LNCAP (cell line): ENCODE results near the gene TWNK.
A peak's percentile ranks its signal among the peaks of the same experiment; 100 is the strongest.

Source experiments
- TF ChIP-seq, protein P1 (sequence below): fragments of 450-650 bp; IDR thresholded peaks from 2 replicates; pipeline ENCODE4 v1.5.1; 2017; ENCODE audit warnings: mild to moderate bottlenecking

Gene TWNK

DNA sequence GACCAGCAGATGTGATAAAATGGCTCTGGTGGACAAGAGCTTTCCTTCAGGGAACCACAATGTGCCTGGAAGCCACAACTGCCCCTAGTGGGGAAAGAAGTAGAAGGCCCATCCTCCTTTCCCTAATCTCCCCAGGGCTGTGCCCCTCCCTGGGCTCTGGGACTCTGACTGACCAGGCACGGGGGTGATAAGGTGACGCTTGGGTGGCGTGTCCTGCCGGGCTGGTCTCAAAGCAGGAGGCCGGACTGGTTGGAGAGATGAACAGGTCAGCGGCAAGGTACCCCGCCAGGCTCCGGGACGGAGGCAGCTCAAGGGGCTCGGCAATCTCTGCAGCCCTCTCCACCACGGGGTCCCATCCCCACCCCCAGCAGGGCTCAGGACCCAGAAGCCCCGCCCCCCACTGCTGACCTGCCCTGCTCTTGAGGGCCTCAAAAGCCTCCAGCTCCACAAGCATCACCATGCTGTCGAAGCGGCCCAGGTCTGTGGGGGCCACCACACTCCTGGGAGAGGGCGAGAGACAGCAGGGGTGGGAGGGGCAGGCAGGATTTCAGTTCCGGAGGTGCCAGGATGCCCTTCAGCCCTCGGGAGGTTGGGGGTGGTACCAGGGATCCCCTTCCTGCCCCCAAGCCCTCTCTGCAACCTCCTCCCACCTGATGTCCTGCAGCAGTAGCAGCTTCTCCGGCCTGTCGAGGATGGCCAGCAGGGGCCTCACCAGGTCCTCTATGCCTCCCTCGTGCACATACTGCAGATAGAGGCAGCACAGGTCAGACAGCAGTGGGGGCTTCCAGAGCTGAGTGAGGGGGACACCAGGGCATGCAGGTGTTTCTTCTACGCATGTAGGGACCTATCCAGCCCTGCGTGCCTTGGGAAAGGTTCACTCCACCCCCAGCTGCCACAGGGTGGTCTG lies 24.4 kb downstream of the TWNK start:
- TF ChIP-seq, protein P1, sequence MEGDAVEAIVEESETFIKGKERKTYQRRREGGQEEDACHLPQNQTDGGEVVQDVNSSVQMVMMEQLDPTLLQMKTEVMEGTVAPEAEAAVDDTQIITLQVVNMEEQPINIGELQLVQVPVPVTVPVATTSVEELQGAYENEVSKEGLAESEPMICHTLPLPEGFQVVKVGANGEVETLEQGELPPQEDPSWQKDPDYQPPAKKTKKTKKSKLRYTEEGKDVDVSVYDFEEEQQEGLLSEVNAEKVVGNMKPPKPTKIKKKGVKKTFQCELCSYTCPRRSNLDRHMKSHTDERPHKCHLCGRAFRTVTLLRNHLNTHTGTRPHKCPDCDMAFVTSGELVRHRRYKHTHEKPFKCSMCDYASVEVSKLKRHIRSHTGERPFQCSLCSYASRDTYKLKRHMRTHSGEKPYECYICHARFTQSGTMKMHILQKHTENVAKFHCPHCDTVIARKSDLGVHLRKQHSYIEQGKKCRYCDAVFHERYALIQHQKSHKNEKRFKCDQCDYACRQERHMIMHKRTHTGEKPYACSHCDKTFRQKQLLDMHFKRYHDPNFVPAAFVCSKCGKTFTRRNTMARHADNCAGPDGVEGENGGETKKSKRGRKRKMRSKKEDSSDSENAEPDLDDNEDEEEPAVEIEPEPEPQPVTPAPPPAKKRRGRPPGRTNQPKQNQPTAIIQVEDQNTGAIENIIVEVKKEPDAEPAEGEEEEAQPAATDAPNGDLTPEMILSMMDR: no peak

DNA sequence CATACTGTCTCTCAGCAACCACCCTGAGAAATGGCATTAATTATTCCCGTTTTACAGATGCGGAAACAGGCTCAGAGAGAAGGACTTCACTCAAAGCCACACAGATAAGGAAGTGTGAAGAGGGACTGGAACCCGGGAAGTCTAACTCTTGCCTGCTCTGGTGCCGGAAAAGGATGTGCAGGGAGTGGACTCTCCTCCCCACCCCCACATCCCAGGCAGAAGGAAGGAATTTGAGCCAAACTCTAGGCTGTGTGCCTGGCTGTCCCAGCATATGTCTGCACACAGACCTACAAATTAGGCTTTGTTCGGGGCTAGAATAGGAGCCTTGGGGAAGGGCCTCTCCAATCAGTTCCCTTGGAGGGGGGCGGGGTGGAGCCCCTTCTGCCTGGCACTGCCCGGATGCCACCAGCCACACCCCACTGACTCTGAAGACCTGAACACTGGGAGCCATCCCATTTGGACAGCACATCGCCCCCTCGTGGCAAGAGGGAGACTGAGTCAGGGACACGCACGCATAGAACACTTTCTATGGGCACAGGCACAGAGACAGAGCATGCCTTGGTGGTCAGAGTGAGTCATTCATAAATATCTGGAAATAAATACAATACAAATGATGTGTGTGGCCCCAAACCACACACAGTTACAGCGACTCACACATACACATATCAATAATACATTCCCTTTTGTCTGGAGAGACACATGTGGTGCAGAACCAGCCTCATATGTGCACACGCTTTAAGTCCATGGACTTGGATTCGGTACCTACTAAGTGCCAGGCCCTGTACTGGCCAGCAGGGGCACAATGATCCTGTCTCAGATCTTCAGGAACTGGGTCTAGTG lies 25.4 kb downstream of the TWNK start:
- TF ChIP-seq, protein P1: peak; percentile 65

DNA sequence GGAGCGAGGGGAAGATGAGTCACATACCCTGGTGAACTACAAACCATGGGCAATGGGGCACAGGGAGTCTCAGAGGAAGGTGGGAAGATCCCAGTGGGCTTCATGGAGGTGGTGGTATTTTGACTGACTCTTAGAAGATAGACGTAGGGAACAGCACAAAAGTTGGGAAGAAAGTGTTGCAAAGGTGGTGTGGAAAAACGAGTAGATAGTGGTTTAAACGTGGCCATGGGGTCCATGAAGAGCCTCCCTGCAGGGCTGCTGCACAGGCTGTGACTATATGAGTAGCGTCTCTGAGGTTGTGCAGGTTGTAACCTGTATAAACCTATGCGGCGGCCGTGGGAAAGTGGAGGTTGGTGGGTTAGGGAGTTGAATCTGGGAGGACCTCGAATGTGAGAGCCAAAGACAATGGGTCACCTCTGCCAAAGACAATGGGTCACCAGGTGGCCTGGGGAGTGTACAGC lies 26.1 kb downstream of the TWNK start:
- TF ChIP-seq, protein P1: no peak

DNA sequence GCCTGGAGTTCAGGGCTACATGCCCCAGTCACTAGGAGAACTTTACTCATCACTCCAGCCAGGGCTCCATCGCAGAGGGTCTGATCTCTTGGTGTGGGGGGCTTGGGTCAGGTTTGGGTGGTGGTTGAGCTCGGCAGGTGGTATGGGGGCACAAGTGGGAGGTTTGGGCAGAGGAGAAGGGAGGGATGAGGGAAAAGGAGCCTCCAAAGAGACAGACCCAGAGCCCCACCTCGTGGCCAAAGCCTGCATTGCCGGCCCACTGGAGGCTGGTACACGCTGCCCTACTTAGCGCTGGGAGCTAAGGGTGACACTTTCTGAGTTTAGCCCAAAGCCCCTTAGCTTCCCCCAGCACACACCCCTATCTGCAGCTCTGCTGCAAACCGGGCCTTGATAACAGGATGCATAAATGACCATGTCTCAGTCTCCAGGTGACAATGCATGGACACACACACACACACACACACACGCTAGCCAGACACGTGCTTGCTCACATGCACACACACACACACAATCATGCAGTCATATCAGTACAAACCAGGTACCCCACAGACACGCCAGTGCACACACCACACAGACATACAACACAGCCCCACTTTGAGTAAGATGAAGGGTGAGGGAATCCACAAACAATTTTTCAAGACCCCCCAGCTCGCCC lies 27.0 kb downstream of the TWNK start:
- TF ChIP-seq, protein P1: peak; percentile 60

DNA sequence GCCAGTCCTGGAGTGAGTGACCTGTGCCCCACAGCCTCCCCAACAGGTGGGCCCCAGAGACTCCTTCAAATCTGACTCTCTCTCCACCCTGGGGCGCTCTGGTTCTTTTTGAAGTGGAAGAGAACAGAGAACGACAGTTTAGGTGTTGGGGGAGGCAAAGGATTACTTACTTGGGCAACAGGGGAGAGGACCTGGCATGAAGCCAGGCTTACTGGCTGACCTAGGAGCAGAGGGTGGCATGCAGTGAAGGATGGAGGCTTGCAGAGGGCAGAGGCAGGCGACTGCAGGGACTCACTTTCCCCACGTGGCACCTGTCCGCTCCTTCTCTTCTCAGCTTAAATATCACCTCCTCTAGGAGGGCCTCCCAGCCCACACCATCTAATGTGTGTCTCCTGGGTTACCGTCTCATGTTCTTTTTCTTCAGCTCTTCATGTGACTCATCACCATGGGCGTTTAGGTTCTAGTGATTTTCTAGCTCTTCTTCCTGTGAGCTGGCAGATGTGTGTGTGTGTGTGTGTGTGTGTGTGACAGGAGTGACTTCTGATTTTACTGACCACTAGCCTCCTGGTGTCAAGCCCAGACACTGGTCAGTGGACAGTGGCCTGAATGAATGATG lies 27.7 kb downstream of the TWNK start:
- TF ChIP-seq, protein P1: no peak

DNA sequence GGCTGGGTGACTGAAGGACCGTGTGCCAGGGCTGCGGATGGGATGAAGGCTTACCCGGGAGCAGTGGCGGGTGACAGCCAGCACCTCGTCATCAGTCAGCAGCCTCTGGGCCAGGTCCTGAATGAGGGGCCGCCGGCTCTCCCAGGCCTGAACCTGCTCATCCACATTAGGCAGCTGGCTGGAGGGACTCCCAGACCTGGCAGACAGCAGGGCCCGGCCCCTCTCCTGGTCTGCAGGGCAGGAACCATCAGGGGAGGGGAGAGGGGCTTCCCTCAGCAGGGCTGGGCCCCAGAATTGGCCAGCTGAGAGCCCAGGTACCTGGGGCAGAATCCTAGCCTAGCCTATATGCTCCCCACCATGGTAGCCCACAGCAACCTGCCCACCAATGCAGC lies 28.2 kb downstream of the TWNK start:
- TF ChIP-seq, protein P1: no peak

DNA sequence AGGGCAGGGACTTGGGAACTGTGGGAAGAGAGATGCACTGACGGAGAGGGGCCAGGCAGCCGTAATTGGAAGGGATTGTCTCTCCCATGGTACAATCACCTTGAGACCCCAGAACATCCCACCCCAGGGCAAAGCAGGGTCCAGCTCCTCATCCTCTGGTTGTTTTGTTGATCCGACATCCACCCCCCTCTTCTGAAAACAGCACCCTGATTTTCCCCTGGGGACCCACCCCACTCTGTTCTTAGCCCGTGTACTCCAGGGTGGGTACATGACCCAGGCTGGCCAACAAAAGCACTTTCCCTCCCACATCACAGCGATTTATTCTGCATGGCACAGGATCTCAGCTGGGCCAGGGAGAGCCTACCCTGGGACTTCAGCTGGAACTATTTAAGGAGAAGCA lies 29.5 kb downstream of the TWNK start:
- TF ChIP-seq, protein P1: no peak
